Islet precursor cell (in vitro differentiated cells): ENCODE measurements around the gene DUSP18.
"Not testable (repeated sequence)": the region's sequence is repeated elsewhere in the genome, so short reads cannot be mapped to it uniquely, and the experiment has no call there.

Source experiments
- DNase-seq: peaks from one replicate; pipeline ENCODE4 v3.0.0-alpha.2; 2018

The DUSP18 gene

GRCh38 chr22:30636226-30637077 lies 31.2 kb downstream of the DUSP18 start:
- peak; percentile 56 for DNase-seq

GRCh38 chr22:30635273-30636225 lies 32.1 kb downstream of the DUSP18 start, which contains the start of gene SLC35E4:
Gene SLC35E4, plus strand, starts transcription at chr22:30635781. Its CDS starts 670 bp downstream, at chr22:30636451.
- DNase-seq = peak; percentile 96

- DNase-seq = peak; percentile 92
Measured at GRCh38 chr22:30634471-30635233, 33.0 kb downstream of the DUSP18 start.

- not testable (repeated sequence) for DNase-seq
Measured at GRCh38 chr22:30631469-30631868, 36.2 kb downstream of the DUSP18 start.

GRCh38 chr22:30628491-30628890 lies 39.2 kb downstream of the DUSP18 start:
- no peak for DNase-seq

GRCh38 chr22:30627471-30627870 lies 40.2 kb downstream of the DUSP18 start:
- no peak for DNase-seq

GRCh38 chr22:30626413-30626812 lies 41.3 kb downstream of the DUSP18 start:
- no peak for DNase-seq

GRCh38 chr22:30619909-30620308 lies 47.8 kb downstream of the DUSP18 start:
- not testable (repeated sequence) for DNase-seq

- DNase-seq = no peak
Measured at GRCh38 chr22:30617819-30618218, 49.9 kb downstream of the DUSP18 start.

- DNase-seq = no peak
Measured at GRCh38 chr22:30615543-30615954, 52.1 kb downstream of the DUSP18 start.

- no peak for DNase-seq
Measured at GRCh38 chr22:30614879-30615278, 52.8 kb downstream of the DUSP18 start.

- DNase-seq = no peak
Measured at GRCh38 chr22:30614268-30614667, 53.4 kb downstream of the DUSP18 start.

- DNase-seq = no peak
Measured at GRCh38 chr22:30612789-30613188, 54.9 kb downstream of the DUSP18 start.
